ENCODE measurements around the gene OSBPL5. TPM values are rescaled to one million over a fixed set of nuclear protein-coding genes. Genes with fewer than 3 reads are reported as not detected.

Gene OSBPL5
- total RNA-seq, 1 experiment from 2014 or later: 11.0 TPM

- H3K4me3 ChIP-seq: no peak overlapping the region
- H3K9me3 ChIP-seq: no peaks in the 10 kb centered on the region
- no peaks in the 10 kb centered on the region for H3K27me3 ChIP-seq
- no peaks in the 10 kb centered on the region for H3K36me3 ChIP-seq
- no peak for DNase-seq
Measured at GRCh38 chr11:3189886-3190583, 24.9 kb upstream of the OSBPL5 start.

- no peaks in the 10 kb centered on the region for H3K9me3 ChIP-seq
- no peak for DNase-seq
Measured at GRCh38 chr11:3189196-3189843, 24.2 kb upstream of the OSBPL5 start.

GRCh38 chr11:3188496-3189195 is 23.5 kb upstream of the OSBPL5 start:
- Histone ChIP-seq H3K4me3 (no peak overlapping the region), H3K27me3 (no peaks in the 10 kb centered on the region), H3K36me3 (no peaks in the 10 kb centered on the region), H3K9me3 (no peaks in the 10 kb centered on the region)
- no peak for DNase-seq

More at GRCh38 chr11:3189196-3189843, 24.2 kb upstream of the OSBPL5 start:
- no peaks in the 10 kb centered on the region for H3K36me3 ChIP-seq
- H3K27me3 ChIP-seq: no peaks in the 10 kb centered on the region
- H3K4me3 ChIP-seq: no peak overlapping the region

- H3K36me3 ChIP-seq: no peaks in the 10 kb centered on the region
- H3K9me3 ChIP-seq: no peaks in the 10 kb centered on the region
- H3K27me3 ChIP-seq: no peaks in the 10 kb centered on the region
- no peak overlapping the region for H3K4me3 ChIP-seq
- no peak for DNase-seq
Measured at GRCh38 chr11:3186166-3186953, 21.2 kb upstream of the OSBPL5 start.

- no peak for DNase-seq
- Histone ChIP-seq H3K9me3 (no peaks in the 10 kb centered on the region), H3K36me3 (no peaks in the 10 kb centered on the region), H3K27me3 (no peaks in the 10 kb centered on the region), H3K4me3 (no peak overlapping the region)
Measured at GRCh38 chr11:3184732-3185347, 19.7 kb upstream of the OSBPL5 start.

GRCh38 chr11:3183523-3183922 is 18.4 kb upstream of the OSBPL5 start:
- no peaks in the 10 kb centered on the region for H3K36me3 ChIP-seq
- no peak for DNase-seq
- H3K9me3 ChIP-seq: no peaks in the 10 kb centered on the region
- H3K27me3 ChIP-seq: no peaks in the 10 kb centered on the region
- no peak overlapping the region for H3K4me3 ChIP-seq

GRCh38 chr11:3182462-3182852 is 17.3 kb upstream of the OSBPL5 start:
- DNase-seq: no peak

GRCh38 chr11:3181725-3182461 is 16.8 kb upstream of the OSBPL5 start:
- Histone ChIP-seq H3K27me3 (no peaks in the 10 kb centered on the region), H3K4me3 (no peak overlapping the region), H3K36me3 (no peaks in the 10 kb centered on the region), H3K9me3 (0 out of 2 replicates have a peak, but pooled peaks cover under 1% of the 10 kb centered on the region)
- no peak for DNase-seq

More at GRCh38 chr11:3182462-3182852, 17.3 kb upstream of the OSBPL5 start:
- no peak overlapping the region for H3K4me3 ChIP-seq
- no peaks in the 10 kb centered on the region for H3K9me3 ChIP-seq
- no peaks in the 10 kb centered on the region for H3K27me3 ChIP-seq
- H3K36me3 ChIP-seq: no peaks in the 10 kb centered on the region

GRCh38 chr11:3180869-3181268 is 15.8 kb upstream of the OSBPL5 start:
- no peak for DNase-seq
- Histone ChIP-seq H3K36me3 (no peaks in the 10 kb centered on the region), H3K4me3 (no peak overlapping the region), H3K27me3 (no peaks in the 10 kb centered on the region), H3K9me3 (0 out of 2 replicates have a peak, but pooled peaks cover 3% of the 10 kb centered on the region)

- H3K9me3 ChIP-seq: 0 out of 2 replicates have a peak, but pooled peaks cover 3% of the 10 kb centered on the region
- no peaks in the 10 kb centered on the region for H3K36me3 ChIP-seq
- H3K4me3 ChIP-seq: no peak overlapping the region
- no peak for DNase-seq
- H3K27me3 ChIP-seq: no peaks in the 10 kb centered on the region
Measured at GRCh38 chr11:3178349-3178748, 13.2 kb upstream of the OSBPL5 start.

- Histone ChIP-seq H3K27me3 (no peaks in the 10 kb centered on the region), H3K9me3 (0 out of 2 replicates have a peak, but pooled peaks cover 3% of the 10 kb centered on the region), H3K4me3 (no peak overlapping the region), H3K36me3 (no peaks in the 10 kb centered on the region)
- DNase-seq: no peak
Measured at GRCh38 chr11:3177931-3178330, 12.8 kb upstream of the OSBPL5 start.

GRCh38 chr11:3176487-3176886 is 11.4 kb upstream of the OSBPL5 start:
- H3K4me3 ChIP-seq: no peak overlapping the region
- no peak for DNase-seq
- no peaks in the 10 kb centered on the region for H3K27me3 ChIP-seq
- H3K36me3 ChIP-seq: no peaks in the 10 kb centered on the region
- H3K9me3 ChIP-seq: 0 out of 2 replicates have a peak, but pooled peaks cover 3% of the 10 kb centered on the region

GRCh38 chr11:3175194-3175593 is 10.1 kb upstream of the OSBPL5 start:
- Histone ChIP-seq H3K36me3 (no peaks in the 10 kb centered on the region), H3K27me3 (no peaks in the 10 kb centered on the region), H3K4me3 (no peak overlapping the region), H3K9me3 (0 out of 2 replicates have a peak, but pooled peaks cover 3% of the 10 kb centered on the region)
- no peak for DNase-seq

- H3K4me3 ChIP-seq: no peak overlapping the region
- no peaks in the 10 kb centered on the region for H3K27me3 ChIP-seq
- DNase-seq: no peak
- 0 out of 2 replicates have a peak, but pooled peaks cover 3% of the 10 kb centered on the region for H3K9me3 ChIP-seq
- H3K36me3 ChIP-seq: no peaks in the 10 kb centered on the region
Measured at GRCh38 chr11:3174387-3174786, 9.3 kb upstream of the OSBPL5 start.

- Histone ChIP-seq H3K27me3 (no peaks in the 10 kb centered on the region), H3K36me3 (no peaks in the 10 kb centered on the region), H3K4me3 (no peak overlapping the region), H3K9me3 (0 out of 2 replicates have a peak, but pooled peaks cover 3% of the 10 kb centered on the region)
- DNase-seq: no peak
Measured at GRCh38 chr11:3173795-3174194, 8.7 kb upstream of the OSBPL5 start.
